ENCODE measurements around the gene TMEM139. TPM values are rescaled to one million over a fixed set of nuclear protein-coding genes. Genes with fewer than 3 reads are reported as not detected.

Gene TMEM139
- total RNA-seq, 1 experiment from 2014 or later = not detected

GRCh38 chr7:143323653-143324052 is 38.9 kb downstream of the TMEM139 start:
- DNase-seq (ENCODE audit: low read depth) = no peak

GRCh38 chr7:143325240-143325639 is 40.5 kb downstream of the TMEM139 start:
- no peak for DNase-seq (ENCODE audit: low read depth)

- DNase-seq (ENCODE audit: low read depth) = no peak
Observed at GRCh38 chr7:143327903-143328302, 43.1 kb downstream of the TMEM139 start.

- DNase-seq (ENCODE audit: low read depth) = no peak
Observed at GRCh38 chr7:143329471-143330170, 44.9 kb downstream of the TMEM139 start.

- peak; percentile 90 for DNase-seq (ENCODE audit: low read depth)
Observed at GRCh38 chr7:143331179-143331801, 46.5 kb downstream of the TMEM139 start.

- DNase-seq (ENCODE audit: low read depth) = no peak
Observed at GRCh38 chr7:143334244-143334643, 49.5 kb downstream of the TMEM139 start.

GRCh38 chr7:143337216-143337615 is 52.5 kb downstream of the TMEM139 start:
- no peak for DNase-seq (ENCODE audit: low read depth)

Other genes starting within 250 kb of the TMEM139 start
- gene OR6V1, start 232.6 kb upstream of the TMEM139 start, total RNA-seq (2014; rRNA removed) = not detected in 2 replicates
- 0.69 TPM in 1 of 2 replicates, not detected in the other for gene PIP, start 152.9 kb upstream of the TMEM139 start, total RNA-seq (2014; rRNA removed)
- not detected in 2 replicates for gene TAS2R39, start 101.5 kb upstream of the TMEM139 start, total RNA-seq (2014; rRNA removed)
- not detected in 2 replicates for gene TAS2R40, start 62.9 kb upstream of the TMEM139 start, total RNA-seq (2014; rRNA removed)
- gene GSTK1, start 21.5 kb upstream of the TMEM139 start, total RNA-seq (2014; rRNA removed) = 233 and 262 TPM in 2 replicates
- 20.8 and 21.5 TPM in 2 replicates for gene CASP2, start 3.4 kb downstream of the TMEM139 start, total RNA-seq (2014; rRNA removed)
- not detected in 2 replicates for gene CLCN1, start 31.2 kb downstream of the TMEM139 start, total RNA-seq (2014; rRNA removed)
- gene FAM131B, start 77.8 kb downstream of the TMEM139 start, total RNA-seq (2014; rRNA removed) = 1.1 and 1.5 TPM in 2 replicates
- gene ZYX, start 96.4 kb downstream of the TMEM139 start, total RNA-seq (2014; rRNA removed) = 137 and 142 TPM in 2 replicates
- gene EPHA1, start 123.9 kb downstream of the TMEM139 start, total RNA-seq (2014; rRNA removed) = not detected in 2 replicates
- not detected in 2 replicates for gene TAS2R60, start 158.5 kb downstream of the TMEM139 start, total RNA-seq (2014; rRNA removed)
- gene TAS2R41, start 192.9 kb downstream of the TMEM139 start, total RNA-seq (2014; rRNA removed) = not detected in 2 replicates

Measured in LHCN-M2 (cell line).